HepG2 (cell line): ENCODE measurements around the gene COA1. TPM values are rescaled to one million over a fixed set of nuclear protein-coding genes. Genes with fewer than 3 reads are reported as not detected.

Source experiments
- AHR ChIP-seq: IDR thresholded peaks from 2 replicates; pipeline ENCODE4 v1.6.1; 2018; ENCODE audit warnings: missing genetic modification reagents, missing compliant biosample characterization
- ARID4A ChIP-seq: sonication (generic); formaldehyde crosslinking; IDR thresholded peaks from 2 replicates; pipeline ENCODE4 v1.5.0; 2020; ENCODE audit warnings: mild to moderate bottlenecking, missing genetic modification reagents, borderline replicate concordance
- EHMT2 ChIP-seq: fragments of 200-600 bp; sonication (generic); IDR thresholded peaks from 2 replicates; pipeline ENCODE4 v1.7.0; 2017; ENCODE audit warnings: antibody characterized with exemption, low read depth, low read length, borderline replicate concordance
- ETV6 ChIP-seq: sonication (generic); formaldehyde crosslinking; conservative IDR thresholded peaks from 2 replicates; pipeline ENCODE4 v1.4.0; 2020; ENCODE audit warnings: missing genetic modification reagents
- HCFC1 ChIP-seq: fragments of 150-350 bp; IDR thresholded peaks from 2 replicates; pipeline ENCODE4 v1.6.1; 2014; ENCODE audit warnings: low read depth, low read length
- HOXA9 ChIP-seq: sonication (generic); formaldehyde crosslinking; IDR thresholded peaks from 2 replicates; pipeline ENCODE4 v1.8.1; 2022; ENCODE audit warnings: missing genetic modification reagents, mild to moderate bottlenecking, moderate library complexity, borderline replicate concordance
- MIXL1 ChIP-seq: IDR thresholded peaks from 2 replicates; pipeline ENCODE4 v1.6.1; 2016
- PHF20 ChIP-seq: sonication (generic); formaldehyde crosslinking; IDR thresholded peaks from 2 replicates; pipeline ENCODE4 v1.5.0; 2020; ENCODE audit warnings: mild to moderate bottlenecking, missing genetic modification reagents
- PHF21A ChIP-seq: sonication (generic); formaldehyde crosslinking; IDR thresholded peaks from 2 replicates; pipeline ENCODE4 v1.5.0; 2020; ENCODE audit warnings: mild to moderate bottlenecking, missing genetic modification reagents
- RERE ChIP-seq: IDR thresholded peaks from 2 replicates; pipeline ENCODE4 v1.6.1; 2016; ENCODE audit warnings: low read depth, missing genetic modification reagents, missing compliant biosample characterization
- SALL2 ChIP-seq: sonication (generic); formaldehyde crosslinking; IDR thresholded peaks from 2 replicates; pipeline ENCODE4 v1.8.1; 2023; ENCODE audit warnings: mild to moderate bottlenecking, missing genetic modification reagents, inconsistent platforms
- SP4 ChIP-seq: sonication (generic); formaldehyde crosslinking; IDR thresholded peaks from 2 replicates; pipeline ENCODE4 v1.8.1; 2023; ENCODE audit warnings: mild to moderate bottlenecking, missing genetic modification reagents
- ZBTB34 ChIP-seq: sonication (generic); formaldehyde crosslinking; IDR thresholded peaks from 2 replicates; pipeline ENCODE4 v1.8.0; 2022; ENCODE audit warnings: mild to moderate bottlenecking, missing genetic modification reagents
- ZBTB7B ChIP-seq: sonication (generic); formaldehyde crosslinking; IDR thresholded peaks from 2 replicates; pipeline ENCODE4 v1.4.0; 2020; ENCODE audit warnings: missing genetic modification reagents
- ZFP36L2 ChIP-seq: sonication (generic); formaldehyde crosslinking; IDR thresholded peaks from 2 replicates; pipeline ENCODE4 v1.4.0; 2020; ENCODE audit warnings: missing genetic modification reagents
- ZFYVE20 ChIP-seq: sonication (generic); formaldehyde crosslinking; IDR thresholded peaks from 2 replicates; pipeline ENCODE4 v1.8.0; 2023; ENCODE audit warnings: low read depth, mild to moderate bottlenecking, moderate library complexity, missing genetic modification reagents, borderline replicate concordance
- ZNF382 ChIP-seq: sonication (generic); formaldehyde crosslinking; IDR thresholded peaks from 2 replicates; pipeline ENCODE4 v1.5.0; 2020; ENCODE audit warnings: missing genetic modification reagents, mild to moderate bottlenecking, borderline replicate concordance
- ZNF441 ChIP-seq: sonication (generic); formaldehyde crosslinking; IDR thresholded peaks from 2 replicates; pipeline ENCODE4 v1.7.0; 2021; ENCODE audit warnings: missing genetic modification reagents, borderline replicate concordance
- ZNF703 ChIP-seq: sonication (generic); formaldehyde crosslinking; IDR thresholded peaks from 2 replicates; pipeline ENCODE4 v1.5.1; 2020; ENCODE audit warnings: missing genetic modification reagents, mild to moderate bottlenecking, moderate library complexity, borderline replicate concordance
- polyA plus RNA-seq, 8 experiments: library from polyadenylated mRNA; depleted of rRNA in 3 of 8; stranded (reverse) in 7 of 8; unstranded in 1 of 8; fragments of >200 nt; fragmentation: Illumina TruSeq in 4 of 8; extraction: Trizol in 4 of 8; gene quantifications; 2 replicates each; pipeline versions ENCODE4 v1.2.1 to v1.2.3, GENCODE V29; 2011 to 2016; ENCODE audit warnings: low read depth in 4 of 8, missing spikeins in 1 of 8, mixed read lengths in 1 of 8; ENCODE audit not compliant: insufficient read depth in 1 of 8
- total RNA-seq, 5 experiments: library from RNA; depleted of rRNA; stranded (reverse); fragments of >200 nt; fragmentation: Illumina TruSeq; extraction: Trizol; gene quantifications; 2 replicates each; pipeline ENCODE4 v1.2.3, GENCODE V29; 2016; ENCODE audit warnings: low read depth in 1 of 5

Gene COA1
- total and polyA plus RNA-seq, 2 of the 13 experiments (the other 11 are each of a cell fraction or from before 2014, with no cell fraction given), result 33.2 to 65.7 TPM

GRCh38 chr7:43729214-43729923 lies at the start of gene COA1 (continued):
- TF ChIP-seq RERE (CRISPR knock-in tag), result no peak
- TF ChIP-seq ZFYVE20, result no peak
- TF ChIP-seq SP4 (CRISPR knock-in tag), result no peak; the same call in 1 of the 2 replicates
- no peak for TF ChIP-seq ZNF382 (CRISPR knock-in tag)
- TF ChIP-seq EHMT2, result no peak
- TF ChIP-seq ARID4A (CRISPR knock-in tag), result peak; percentile 94
- TF ChIP-seq ZNF703, result peak; percentile 83
- no peak for TF ChIP-seq ZBTB7B (CRISPR knock-in tag)
- no peak for TF ChIP-seq ZNF441
- TF ChIP-seq ETV6 (CRISPR knock-in tag), result peak; percentile 30; the same call in 1 of the 2 replicates
- peak; percentile 59; the same call in 1 of the 2 replicates for TF ChIP-seq HOXA9
- TF ChIP-seq HCFC1, result peak; percentile 57
- peak; percentile 64; the same call in 1 of the 2 replicates for TF ChIP-seq SALL2 (CRISPR knock-in tag)
- peak; percentile 92 for TF ChIP-seq PHF20 (CRISPR knock-in tag)
- TF ChIP-seq ZFP36L2, result no peak
- TF ChIP-seq AHR, result peak; percentile 24; the same call in 1 of the 2 replicates
- TF ChIP-seq ZBTB34 (CRISPR knock-in tag), result no peak; the same call in 1 of the 2 replicates
- TF ChIP-seq MIXL1 (CRISPR knock-in tag), result no peak
- peak; percentile 88 for TF ChIP-seq PHF21A (CRISPR knock-in tag)
